ENCODE data around the gene MYNN.

Gene MYNN

GRCh38 chr3:169777822-169778221 lies 4.6 kb downstream of the MYNN start:
- no peak for DNase-seq (ENCODE audit: low read depth)

DNA sequence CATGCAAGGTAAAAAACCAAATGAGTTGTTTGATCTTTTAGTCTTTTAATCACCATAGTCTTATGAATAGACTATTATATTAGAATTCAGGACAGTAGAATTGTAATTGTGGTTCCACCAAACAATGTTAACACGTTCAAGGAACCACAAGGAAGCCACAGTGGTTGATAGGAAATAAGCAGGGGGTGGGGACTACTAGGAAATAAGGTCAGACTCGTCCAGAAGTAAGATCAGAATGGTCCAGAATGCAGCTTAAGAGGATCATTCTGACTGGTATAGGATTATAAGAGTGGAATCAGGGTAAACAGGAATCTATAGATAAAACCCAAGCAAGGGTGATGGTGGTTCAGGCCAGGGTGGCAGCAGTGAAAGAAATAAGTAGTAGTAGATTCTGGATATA lies 7.5 kb downstream of the MYNN start:
- no peak for DNase-seq (ENCODE audit: low read depth)

DNA sequence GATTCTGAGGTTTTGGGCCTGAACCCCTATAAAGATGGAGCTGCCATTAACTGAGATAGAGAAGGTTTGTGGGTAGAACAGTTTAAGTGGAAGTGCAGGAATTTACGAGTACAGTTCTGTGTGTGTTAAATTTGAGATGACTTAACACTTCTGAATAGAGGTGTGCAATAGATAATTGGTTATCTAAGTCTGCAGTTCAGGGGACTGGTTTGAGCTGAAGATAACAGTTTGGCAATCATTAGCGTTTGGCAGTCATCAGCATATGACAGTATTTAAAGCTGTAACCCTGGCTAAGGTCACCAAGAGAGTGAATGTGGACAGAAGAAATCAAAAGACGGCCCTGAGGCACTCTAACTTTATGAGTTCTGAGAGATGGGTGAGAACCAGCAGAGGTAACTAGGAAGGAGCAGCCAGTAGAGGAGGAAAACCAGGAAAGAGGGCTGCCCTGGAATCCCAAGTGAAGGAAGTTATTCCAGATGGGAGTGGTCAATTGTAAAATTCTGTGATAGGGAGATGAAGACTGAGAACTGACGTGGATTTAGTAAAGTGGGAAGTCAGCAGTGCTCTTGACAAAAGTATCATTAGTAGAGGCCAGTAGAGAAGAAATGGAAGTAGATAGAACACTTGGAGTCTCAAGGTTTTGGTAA lies 8.1 kb downstream of the MYNN start:
- no peak for DNase-seq (ENCODE audit: low read depth)

DNA sequence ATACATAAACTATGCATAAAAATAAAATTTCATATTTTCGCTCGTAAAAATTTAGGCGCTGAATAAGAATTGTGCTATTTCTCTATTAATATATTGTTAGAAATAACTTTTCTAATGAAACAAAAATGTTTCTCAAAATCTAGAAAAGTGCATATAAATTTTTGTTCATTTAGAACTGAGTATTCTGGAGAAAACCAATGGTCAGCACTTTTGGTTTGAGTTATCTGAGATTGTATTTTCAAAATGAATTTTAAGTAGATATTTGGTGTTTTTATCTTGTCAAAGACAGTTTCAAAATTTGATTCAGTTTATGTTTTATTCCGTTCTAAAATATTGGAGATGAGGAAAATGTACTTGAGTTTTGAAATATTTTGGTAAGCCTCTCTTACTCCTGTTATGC lies 13.9 kb downstream of the MYNN start:
- DNase-seq (ENCODE audit: low read depth), result no peak

DNA sequence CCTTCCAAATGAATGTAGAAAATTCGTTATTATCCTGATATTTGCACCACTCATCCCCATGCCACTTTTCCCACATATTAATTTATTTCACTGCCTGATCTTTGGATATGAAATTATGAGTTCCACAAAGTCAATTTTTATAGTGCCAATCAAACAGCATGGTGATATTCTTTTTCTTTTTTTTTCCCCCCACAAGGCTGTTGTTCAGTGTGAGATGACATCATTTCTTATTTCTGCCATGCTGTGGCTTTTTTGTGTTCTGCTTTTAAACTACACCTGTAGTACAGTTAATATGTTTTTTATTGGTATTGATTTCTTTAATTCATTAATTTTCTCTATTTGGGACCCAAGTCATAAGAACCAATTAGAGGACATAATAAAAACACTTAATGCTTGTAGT lies 14.6 kb downstream of the MYNN start:
- no peak for DNase-seq (ENCODE audit: low read depth)

- DNase-seq (ENCODE audit: low read depth), result no peak
These were observed 17.0 kb downstream of the MYNN start for GRCh38 chr3:169790219-169790618.

GRCh38 chr3:169790687-169791429 lies 17.7 kb downstream of the MYNN start:
- DNase-seq (ENCODE audit: low read depth), result no peak

GRCh38 chr3:169792359-169792758 lies 19.2 kb downstream of the MYNN start:
- no peak for DNase-seq (ENCODE audit: low read depth)

DNA sequence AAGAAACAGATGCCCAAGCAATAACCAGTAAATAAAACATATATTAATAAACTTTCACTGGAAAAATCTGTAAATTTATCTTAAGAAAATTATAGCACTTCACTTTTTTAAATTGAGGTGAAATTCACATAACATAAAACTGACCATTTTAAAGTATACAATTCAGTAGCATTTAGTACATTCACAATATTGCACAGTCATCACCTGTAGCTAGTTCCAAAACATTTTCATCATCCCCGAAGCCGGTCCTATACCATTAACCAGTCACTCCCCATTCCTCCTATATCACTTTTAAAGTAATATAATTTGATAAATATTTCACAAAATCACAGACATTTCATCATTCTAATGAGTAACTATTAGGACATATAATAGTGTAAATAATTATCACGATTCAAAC lies 31.5 kb downstream of the MYNN start:
- no peak for DNase-seq (ENCODE audit: low read depth)

- no peak for DNase-seq (ENCODE audit: low read depth)
These were observed 36.1 kb downstream of the MYNN start for GRCh38 chr3:169809230-169809795.

DNA sequence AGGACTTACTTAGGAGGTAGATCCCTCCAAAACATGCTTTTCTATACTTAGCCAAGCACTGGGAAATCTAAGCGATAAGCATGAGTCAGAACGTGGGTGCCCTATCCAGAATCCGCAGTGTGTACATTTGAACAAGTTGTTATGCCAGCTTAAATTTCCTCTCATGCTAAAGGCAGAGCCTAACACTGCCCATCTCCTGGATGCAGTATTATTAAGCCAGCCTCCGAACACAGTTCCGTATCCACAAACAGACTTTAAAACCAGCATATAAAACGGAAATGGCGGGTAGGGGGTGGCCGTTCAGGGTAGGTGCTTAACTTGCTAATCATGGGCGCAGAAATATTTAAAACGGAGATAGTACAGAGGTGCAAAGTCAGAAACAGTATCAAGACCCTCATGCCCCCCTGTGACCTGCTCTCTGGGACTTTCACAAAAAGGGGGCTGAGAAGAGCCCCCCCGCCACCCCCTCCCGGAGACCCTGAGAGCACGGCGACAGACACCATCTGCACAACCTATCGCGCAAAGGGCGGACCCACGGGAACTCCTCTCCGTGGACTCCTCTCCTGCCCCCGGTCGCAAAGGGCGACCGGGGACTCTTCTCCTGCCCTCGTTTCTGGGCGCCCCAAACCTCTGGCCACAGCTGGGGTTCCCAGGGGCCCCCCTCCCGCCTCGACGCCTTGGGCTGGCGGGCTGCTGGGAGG lies 38.6 kb downstream of the MYNN start:
- DNase-seq (ENCODE audit: low read depth), result peak; percentile 82

GRCh38 chr3:169812332-169813235 lies 39.4 kb downstream of the MYNN start, which contains the start of the genes LRRC34 and LRRIQ4:
Gene LRRC34 (minus strand): TSS chr3:169812904. CDS start chr3:169812548, 356 bp downstream.
Gene LRRIQ4 (plus strand): TSS chr3:169812870. CDS start chr3:169821922, 9,052 bp downstream.
- peak; percentile 77 for DNase-seq (ENCODE audit: low read depth)

DNA sequence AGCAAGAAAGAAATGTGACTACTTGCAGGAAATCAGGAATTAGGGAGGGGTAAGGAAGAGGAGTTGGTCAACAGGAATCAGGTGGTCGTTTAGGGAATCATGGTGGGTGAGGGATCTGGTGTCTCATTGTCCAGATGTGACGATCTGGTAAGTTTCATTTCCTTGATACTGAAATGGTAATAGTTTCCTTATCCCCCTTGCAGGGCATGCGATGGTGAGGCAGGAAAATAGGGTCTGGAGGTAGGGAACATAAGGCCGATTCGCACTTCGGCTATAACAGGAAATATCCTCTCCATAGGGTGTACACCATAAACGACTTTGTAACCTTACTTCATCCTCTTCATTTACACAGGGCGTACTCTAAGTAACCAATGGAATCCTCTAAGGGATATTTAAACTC lies 40.1 kb downstream of the MYNN start:
- DNase-seq (ENCODE audit: low read depth), result no peak

DNA sequence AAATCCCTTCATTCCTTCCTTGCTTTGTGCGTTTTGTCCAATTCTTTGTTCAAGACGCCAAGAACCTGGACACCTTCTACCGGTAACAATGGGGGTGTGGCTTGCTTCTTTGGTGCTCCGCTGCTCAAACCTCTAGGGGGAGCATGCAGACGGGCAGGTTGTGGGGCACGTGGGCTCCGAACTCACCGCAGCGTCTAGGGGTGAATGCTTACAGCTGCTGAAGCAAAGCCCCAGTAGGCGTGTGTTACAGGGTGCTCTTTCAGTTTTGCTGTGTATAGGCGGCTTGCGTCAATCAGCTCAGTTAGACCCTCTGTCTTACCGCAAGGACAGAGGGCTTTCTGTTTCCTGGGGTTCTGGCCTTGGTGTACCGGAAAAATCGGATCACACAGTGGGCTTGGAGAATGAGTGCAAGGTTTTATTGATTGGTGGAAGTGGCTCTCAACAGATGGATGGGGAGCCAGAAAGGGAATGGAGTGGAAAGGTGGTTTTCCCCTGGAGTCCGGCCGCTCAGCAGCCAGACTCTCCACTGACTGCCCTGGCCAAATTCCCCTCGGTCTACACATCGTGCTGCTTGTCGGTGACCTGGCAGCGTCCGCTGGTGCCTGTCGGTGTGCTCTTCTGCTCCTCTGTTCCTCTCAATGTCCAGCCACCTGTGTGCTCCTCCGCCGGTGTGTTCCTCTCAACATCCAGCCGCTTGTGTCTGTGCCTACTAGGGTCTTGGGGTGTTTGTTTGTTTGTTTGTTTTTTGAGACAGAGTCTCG lies 40.7 kb downstream of the MYNN start:
- peak; percentile 24 for DNase-seq (ENCODE audit: low read depth)

DNA sequence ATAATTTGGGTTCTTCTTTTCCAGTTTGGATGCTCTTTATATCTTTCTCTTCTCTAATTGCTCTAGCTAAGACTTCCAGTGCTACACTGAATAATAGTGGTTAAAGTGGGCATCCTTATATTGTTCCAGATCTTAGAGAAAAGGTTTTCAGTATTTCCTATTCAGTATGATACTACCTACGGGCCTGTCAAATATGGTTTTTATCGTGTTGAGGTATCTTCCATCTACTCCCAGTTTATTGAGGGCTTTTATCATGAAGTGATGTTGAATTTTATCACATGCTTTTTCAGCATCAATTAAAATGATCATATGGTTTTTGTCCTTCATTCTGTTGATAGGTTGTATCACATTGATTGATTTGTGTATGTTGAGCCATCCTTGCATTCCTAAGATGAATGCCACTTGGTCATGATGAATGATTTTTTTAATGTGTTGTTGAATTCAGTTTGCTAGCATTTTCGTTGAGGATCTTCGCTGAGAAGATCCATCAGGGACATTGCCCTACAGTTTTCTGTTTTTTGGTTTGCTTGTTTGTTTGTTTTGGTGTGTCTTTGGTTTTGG lies 42.5 kb downstream of the MYNN start:
- DNase-seq (ENCODE audit: low read depth), result no peak

GRCh38 chr3:169818316-169818715 lies 45.1 kb downstream of the MYNN start:
- DNase-seq (ENCODE audit: low read depth), result peak; percentile 72

- DNase-seq (ENCODE audit: low read depth), result no peak
These were observed 48.9 kb downstream of the MYNN start for GRCh38 chr3:169822091-169822490.

DNA sequence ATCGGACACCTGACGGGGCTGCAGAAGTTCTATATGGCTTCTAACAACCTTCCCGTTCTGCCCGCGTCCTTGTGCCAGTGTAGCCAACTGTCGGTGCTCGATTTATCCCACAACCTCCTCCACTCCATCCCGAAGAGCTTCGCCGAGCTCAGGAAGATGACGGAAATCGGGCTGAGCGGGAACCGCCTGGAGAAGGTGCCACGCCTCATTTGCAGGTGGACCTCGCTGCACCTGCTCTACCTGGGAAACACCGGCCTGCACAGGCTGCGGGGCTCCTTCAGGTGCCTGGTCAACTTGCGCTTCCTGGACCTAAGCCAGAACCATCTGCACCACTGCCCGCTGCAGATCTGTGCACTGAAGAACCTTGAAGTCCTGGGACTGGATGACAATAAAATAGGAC lies 49.3 kb downstream of the MYNN start:
- DNase-seq (ENCODE audit: low read depth), result no peak

DNA sequence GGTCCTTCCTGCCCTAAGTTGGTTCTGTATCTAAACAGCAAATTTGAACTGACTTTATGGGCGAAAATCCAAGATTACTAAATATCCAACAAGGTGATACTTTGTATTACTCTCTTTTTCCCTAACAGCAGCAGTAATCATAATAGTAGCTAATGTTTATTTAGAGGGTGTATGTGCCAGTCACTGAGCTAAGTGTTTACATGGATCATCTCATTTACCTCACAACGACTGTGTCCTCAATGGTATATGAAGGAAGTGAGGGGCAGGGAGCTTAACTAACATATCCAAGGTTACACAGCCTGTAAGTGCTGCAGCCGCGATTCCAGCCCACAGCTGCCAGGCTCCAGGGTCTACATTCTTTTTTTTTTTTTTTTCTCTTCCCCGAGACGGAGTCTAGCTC lies 49.8 kb downstream of the MYNN start:
- DNase-seq (ENCODE audit: low read depth), result no peak

- DNase-seq (ENCODE audit: low read depth), result peak; percentile 73
These were observed 52.1 kb downstream of the MYNN start for GRCh38 chr3:169825316-169825715.

- no peak for DNase-seq (ENCODE audit: low read depth)
These were observed 54.5 kb downstream of the MYNN start for GRCh38 chr3:169827712-169828111.

Measured in amniotic epithelial cell (primary cell).